Measurements from ENCODE around the gene TIAM2.

- TF ChIP-seq CTCF (IDR thresholded peaks at IDR 0.05; ENCODE audit: insufficient read depth, low read length) (no peak), POLR2AphosphoS5 (IDR thresholded peaks at IDR 0.05; ENCODE audit: low read depth) (no peak), REST (IDR thresholded peaks at IDR 0.05; ENCODE audit: insufficient replicate concordance, low read depth) (no peak), GABPA (IDR thresholded peaks at IDR 0.05; ENCODE audit: low read depth) (no peak)
Observed at GRCh38 chr6:155112757-155113156, 117.6 kb downstream of the TIAM2 start.
